ENCODE measurements around the gene HYOU1.
A peak's percentile ranks its signal among the peaks of the same experiment; 100 is the strongest.

HYOU1 gene

DNA sequence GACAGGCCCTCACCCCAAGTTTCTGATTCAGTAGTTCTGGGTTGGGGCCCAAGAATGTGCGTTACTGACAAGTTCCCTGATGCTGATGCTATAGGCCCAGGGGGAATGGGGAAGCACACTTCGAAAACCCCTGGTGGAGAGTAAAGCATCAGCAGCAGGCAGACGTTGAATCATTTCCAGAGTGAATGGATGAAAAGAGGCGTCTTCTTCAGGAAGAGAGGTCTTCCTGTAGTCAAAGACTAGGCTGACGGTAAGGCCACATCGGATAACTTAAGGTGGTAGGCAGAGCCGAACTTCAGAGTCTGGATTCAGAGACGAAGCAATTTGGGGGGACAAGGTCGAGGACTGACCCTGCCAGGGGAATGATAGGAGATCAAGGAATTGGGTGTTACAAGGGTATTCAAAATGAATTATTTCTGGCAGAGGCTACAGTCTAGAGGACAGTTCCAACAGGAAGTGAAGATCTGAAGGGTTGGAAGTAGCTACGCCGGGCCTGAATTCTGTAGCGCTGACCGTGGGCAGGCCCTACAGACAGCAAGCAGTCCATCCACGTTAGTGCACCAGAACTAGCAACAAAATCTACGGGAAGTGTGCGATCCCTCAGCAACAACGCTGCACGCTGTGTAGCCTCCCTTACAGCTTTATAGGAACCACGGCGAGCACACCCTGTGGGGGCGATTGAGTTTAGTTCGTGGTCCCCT lies 59.9 kb downstream of the HYOU1 start:
- ChIA-PET CTCF (interaction anchor here (0.8 kb wide), 1 partner anchor 235 kb away, joined by 3 read pairs; no protein-coding TSS in a partner anchor), POLR2A (interaction anchor here (0.9 to 2.0 kb wide), 12 partner anchors 8 to 205 kb away, joined by 3 to 15 read pairs (median 4); partner anchors contain the start of genes C2CD2L, RPS25 and TRAPPC4)
- DNase-seq (ENCODE audit: extremely low spot score), result peak; percentile 60
- TF ChIP-seq NFRKB (IDR thresholded peaks at IDR 0.05), result no peak
- TF ChIP-seq FOXM1 (IDR thresholded peaks at IDR 0.05; ENCODE audit: borderline replicate concordance), result no peak
- no peak for TF ChIP-seq FOXA1 (IDR thresholded peaks at IDR 0.05)
- no peak for TF ChIP-seq TARDBP (IDR thresholded peaks at IDR 0.05)
- TF ChIP-seq HDGF (IDR thresholded peaks at IDR 0.05; ENCODE audit: borderline replicate concordance), result no peak
- TF ChIP-seq BHLHE40 (IDR thresholded peaks at IDR 0.05; ENCODE audit: borderline replicate concordance), result no peak
- no peak for TF ChIP-seq LEF1 (IDR thresholded peaks at IDR 0.05; ENCODE audit: borderline replicate concordance)
- TF ChIP-seq L3MBTL2 (conservative IDR thresholded peaks at IDR 0.05), result no peak
- TF ChIP-seq ELF4 (IDR thresholded peaks at IDR 0.05), result no peak
- TF ChIP-seq, protein P1, sequence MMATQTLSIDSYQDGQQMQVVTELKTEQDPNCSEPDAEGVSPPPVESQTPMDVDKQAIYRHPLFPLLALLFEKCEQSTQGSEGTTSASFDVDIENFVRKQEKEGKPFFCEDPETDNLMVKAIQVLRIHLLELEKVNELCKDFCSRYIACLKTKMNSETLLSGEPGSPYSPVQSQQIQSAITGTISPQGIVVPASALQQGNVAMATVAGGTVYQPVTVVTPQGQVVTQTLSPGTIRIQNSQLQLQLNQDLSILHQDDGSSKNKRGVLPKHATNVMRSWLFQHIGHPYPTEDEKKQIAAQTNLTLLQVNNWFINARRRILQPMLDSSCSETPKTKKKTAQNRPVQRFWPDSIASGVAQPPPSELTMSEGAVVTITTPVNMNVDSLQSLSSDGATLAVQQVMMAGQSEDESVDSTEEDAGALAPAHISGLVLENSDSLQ (IDR thresholded peaks at IDR 0.05), result no peak
- TF ChIP-seq ZNF384 (IDR thresholded peaks at IDR 0.05), result no peak
- TF ChIP-seq SUZ12 (IDR thresholded peaks at IDR 0.05), result no peak
- TF ChIP-seq ARNT (IDR thresholded peaks at IDR 0.05), result no peak
- no peak for TF ChIP-seq SP1 (IDR thresholded peaks at IDR 0.05)
- TF ChIP-seq CTBP1 (IDR thresholded peaks at IDR 0.05; ENCODE audit: borderline replicate concordance), result no peak

All from HEK293T (cell line).